K562 (cell line): ENCODE results near the gene USHBP1. TPM values are rescaled to one million over a fixed set of nuclear protein-coding genes. Genes with fewer than 3 reads are reported as not detected.

Experiments used
- HMG20A ChIP-seq: fragments of 450-650 bp; formaldehyde crosslinking; conservative IDR thresholded peaks from 2 replicates; pipeline ENCODE4 v1.4.0; 2020; ENCODE audit warnings: mild to moderate bottlenecking, mixed read lengths
- POLR2B ChIP-seq: fragments of 450-650 bp; IDR thresholded peaks from 2 replicates; pipeline ENCODE4 v1.6.1; 2018; ENCODE audit warnings: low read depth; ENCODE audit not compliant: partially characterized antibody
- RB1 ChIP-seq: fragments of 450-650 bp; IDR thresholded peaks from 2 replicates; pipeline ENCODE4 v1.6.1; 2017; ENCODE audit warnings: low read depth, mild to moderate bottlenecking
- SAFB ChIP-seq: fragments of 200-400 bp; formaldehyde crosslinking; IDR thresholded peaks from 2 replicates; pipeline ENCODE4 v1.6.1; 2017; ENCODE audit warnings: low read depth, low read length, borderline replicate concordance
- SAP30 ChIP-seq: fragments of 200-600 bp; sonication (generic); IDR thresholded peaks from 2 replicates; pipeline ENCODE4 v1.6.1; 2012; ENCODE audit warnings: borderline replicate concordance, low read depth, mild to moderate bottlenecking, moderate library complexity, low read length, control low read depth, inconsistent platforms; ENCODE audit not compliant: insufficient read depth, poor library complexity, severe bottlenecking
- TCF7 ChIP-seq: sonication (generic); IDR thresholded peaks from 2 replicates; pipeline ENCODE4 v1.6.1; 2016; ENCODE audit warnings: antibody characterized with exemption, borderline replicate concordance
- ZZZ3 ChIP-seq: fragments of 450-650 bp; IDR thresholded peaks from 2 replicates; pipeline ENCODE4 v1.6.1; 2016; ENCODE audit warnings: antibody characterized with exemption, mild to moderate bottlenecking, moderate library complexity
- polyA plus RNA-seq, 8 experiments: library from polyadenylated mRNA; depleted of rRNA in 4 of 8; stranded (reverse) in 5 of 8; unstranded in 3 of 8; fragments of >200 nt; fragmentation: Nextera tagmentation in 2 of 8; fragmentation: Illumina TruSeq in 1 of 8; extraction: Ambion mirVana in 2 of 8; extraction: Trizol in 1 of 8; gene quantifications; 2 replicates each; pipeline versions ENCODE4 v1.2.1 to v1.2.3, GENCODE V29; 2011 to 2014; ENCODE audit warnings: inconsistent platforms in 1 of 8, missing spikeins in 1 of 8
- total RNA-seq, 7 experiments: library from RNA; depleted of rRNA in 6 of 7; stranded (reverse); fragments of >200 nt in 6 of 7; fragmentation: Illumina TruSeq in 2 of 7; extraction: Trizol in 2 of 7; gene quantifications; 2 replicates each; pipeline versions ENCODE4 v1.2.1 to v1.2.3, GENCODE V29; 2011 to 2021; ENCODE audit warnings: low replicate concordance in 1 of 7
- TF ChIP-seq, protein P1 (sequence below), 3 experiments: fragments of 200-800 bp in 1 of 3; fragments of 250-450 bp in 1 of 3; fragments of 450-650 bp in 1 of 3; sonication (Bioruptor Pico) in 1 of 3; sonication (Bioruptor generic) in 1 of 3; formaldehyde crosslinking in 1 of 3; IDR thresholded peaks; 2 replicates each; pipeline versions ENCODE4 v1.6.1 to v1.8.0; 2016 to 2022; ENCODE audit warnings: mild to moderate bottlenecking in 2 of 3, missing genetic modification characterization in 2 of 3, missing compliant biosample characterization in 1 of 3, moderate library complexity in 1 of 3
- TF ChIP-seq, protein P2 (sequence below), 2 experiments: fragments of 450-650 bp in 1 of 2; sonication (generic) in 1 of 2; formaldehyde crosslinking in 1 of 2; IDR thresholded peaks; 2 replicates each; pipeline versions ENCODE4 v1.7.1 to v1.9.0; 2016 to 2022; ENCODE audit warnings: inconsistent platforms in 1 of 2, mild to moderate bottlenecking in 1 of 2, missing genetic modification reagents in 1 of 2

USHBP1 gene
- total and polyA plus RNA-seq, 9 of the 15 experiments (the other 6 are each of a cell fraction or from before 2014, with no cell fraction given): 0.03 to 0.10 (median 0.05) TPM; not detected in 5

DNA sequence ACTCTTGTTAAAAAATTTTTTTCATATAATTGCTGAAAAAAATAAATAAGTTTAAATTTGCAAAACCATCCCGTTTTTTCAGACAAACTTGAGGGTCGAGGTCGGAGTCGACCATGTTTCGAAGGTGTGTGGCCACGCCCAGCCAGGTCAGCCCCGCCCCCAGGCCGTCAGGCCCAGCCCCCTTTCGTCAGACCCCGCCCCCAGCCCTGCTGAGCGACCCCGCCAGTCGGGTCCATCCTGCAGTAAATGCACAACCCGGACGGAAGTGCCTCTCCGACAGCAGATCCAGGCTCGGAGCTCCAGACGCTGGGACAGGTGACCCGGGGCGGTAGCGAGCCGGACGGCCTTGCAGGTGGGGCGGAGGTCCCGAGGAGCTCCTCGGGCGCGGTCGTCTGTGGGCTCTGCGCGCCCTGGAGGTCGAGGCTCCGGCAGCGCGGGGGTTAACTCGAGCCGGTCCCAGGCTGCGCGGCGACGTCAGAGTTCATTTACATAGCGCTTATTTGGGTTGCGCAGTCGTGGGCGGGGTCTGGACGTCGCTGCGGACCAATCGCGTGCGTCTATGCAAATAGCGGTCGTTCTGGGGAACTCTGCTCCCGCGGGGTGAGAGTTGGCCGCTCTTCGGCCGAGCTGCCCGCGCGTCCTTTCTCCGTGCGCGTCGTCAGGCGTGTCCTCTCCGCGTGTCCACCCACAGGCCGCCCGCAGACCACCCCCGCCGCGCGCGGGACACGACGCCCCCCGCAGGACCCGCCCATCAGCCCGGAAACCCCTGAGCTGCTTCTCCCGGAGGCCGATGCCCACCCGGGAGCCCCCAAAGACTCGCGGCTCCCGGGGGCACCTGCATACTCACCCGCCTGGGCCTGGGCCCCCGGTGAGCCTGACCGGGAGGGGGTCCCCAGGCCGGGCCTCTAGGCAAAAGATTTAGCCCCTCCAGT is 38.3 kb downstream of the USHBP1 start, which contains the start of gene OCEL1 (continued):
- TF ChIP-seq, protein P1, sequence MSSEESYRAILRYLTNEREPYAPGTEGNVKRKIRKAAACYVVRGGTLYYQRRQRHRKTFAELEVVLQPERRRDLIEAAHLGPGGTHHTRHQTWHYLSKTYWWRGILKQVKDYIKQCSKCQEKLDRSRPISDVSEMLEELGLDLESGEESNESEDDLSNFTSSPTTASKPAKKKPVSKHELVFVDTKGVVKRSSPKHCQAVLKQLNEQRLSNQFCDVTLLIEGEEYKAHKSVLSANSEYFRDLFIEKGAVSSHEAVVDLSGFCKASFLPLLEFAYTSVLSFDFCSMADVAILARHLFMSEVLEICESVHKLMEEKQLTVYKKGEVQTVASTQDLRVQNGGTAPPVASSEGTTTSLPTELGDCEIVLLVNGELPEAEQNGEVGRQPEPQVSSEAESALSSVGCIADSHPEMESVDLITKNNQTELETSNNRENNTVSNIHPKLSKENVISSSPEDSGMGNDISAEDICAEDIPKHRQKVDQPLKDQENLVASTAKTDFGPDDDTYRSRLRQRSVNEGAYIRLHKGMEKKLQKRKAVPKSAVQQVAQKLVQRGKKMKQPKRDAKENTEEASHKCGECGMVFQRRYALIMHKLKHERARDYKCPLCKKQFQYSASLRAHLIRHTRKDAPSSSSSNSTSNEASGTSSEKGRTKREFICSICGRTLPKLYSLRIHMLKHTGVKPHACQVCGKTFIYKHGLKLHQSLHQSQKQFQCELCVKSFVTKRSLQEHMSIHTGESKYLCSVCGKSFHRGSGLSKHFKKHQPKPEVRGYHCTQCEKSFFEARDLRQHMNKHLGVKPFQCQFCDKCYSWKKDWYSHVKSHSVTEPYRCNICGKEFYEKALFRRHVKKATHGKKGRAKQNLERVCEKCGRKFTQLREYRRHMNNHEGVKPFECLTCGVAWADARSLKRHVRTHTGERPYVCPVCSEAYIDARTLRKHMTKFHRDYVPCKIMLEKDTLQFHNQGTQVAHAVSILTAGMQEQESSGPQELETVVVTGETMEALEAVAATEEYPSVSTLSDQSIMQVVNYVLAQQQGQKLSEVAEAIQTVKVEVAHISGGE (CRISPR knock-in tag; IDR thresholded peaks at IDR 0.05): peak in 2 of 3 experiments; percentile 35 to 89; a peak in 2 of 6 replicates
- peak; percentile 82 for TF ChIP-seq RB1
- TF ChIP-seq SAFB: peak; percentile 75
- TF ChIP-seq, protein P2, sequence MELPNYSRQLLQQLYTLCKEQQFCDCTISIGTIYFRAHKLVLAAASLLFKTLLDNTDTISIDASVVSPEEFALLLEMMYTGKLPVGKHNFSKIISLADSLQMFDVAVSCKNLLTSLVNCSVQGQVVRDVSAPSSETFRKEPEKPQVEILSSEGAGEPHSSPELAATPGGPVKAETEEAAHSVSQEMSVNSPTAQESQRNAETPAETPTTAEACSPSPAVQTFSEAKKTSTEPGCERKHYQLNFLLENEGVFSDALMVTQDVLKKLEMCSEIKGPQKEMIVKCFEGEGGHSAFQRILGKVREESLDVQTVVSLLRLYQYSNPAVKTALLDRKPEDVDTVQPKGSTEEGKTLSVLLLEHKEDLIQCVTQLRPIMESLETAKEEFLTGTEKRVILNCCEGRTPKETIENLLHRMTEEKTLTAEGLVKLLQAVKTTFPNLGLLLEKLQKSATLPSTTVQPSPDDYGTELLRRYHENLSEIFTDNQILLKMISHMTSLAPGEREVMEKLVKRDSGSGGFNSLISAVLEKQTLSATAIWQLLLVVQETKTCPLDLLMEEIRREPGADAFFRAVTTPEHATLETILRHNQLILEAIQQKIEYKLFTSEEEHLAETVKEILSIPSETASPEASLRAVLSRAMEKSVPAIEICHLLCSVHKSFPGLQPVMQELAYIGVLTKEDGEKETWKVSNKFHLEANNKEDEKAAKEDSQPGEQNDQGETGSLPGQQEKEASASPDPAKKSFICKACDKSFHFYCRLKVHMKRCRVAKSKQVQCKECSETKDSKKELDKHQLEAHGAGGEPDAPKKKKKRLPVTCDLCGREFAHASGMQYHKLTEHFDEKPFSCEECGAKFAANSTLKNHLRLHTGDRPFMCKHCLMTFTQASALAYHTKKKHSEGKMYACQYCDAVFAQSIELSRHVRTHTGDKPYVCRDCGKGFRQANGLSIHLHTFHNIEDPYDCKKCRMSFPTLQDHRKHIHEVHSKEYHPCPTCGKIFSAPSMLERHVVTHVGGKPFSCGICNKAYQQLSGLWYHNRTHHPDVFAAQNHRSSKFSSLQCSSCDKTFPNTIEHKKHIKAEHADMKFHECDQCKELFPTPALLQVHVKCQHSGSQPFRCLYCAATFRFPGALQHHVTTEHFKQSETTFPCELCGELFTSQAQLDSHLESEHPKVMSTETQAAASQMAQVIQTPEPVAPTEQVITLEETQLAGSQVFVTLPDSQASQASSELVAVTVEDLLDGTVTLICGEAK (IDR thresholded peaks at IDR 0.05): peak; percentile 64
- TF ChIP-seq, protein P2 (CRISPR knock-in tag; IDR thresholded peaks at IDR 0.05): no peak
- TF ChIP-seq SAP30: peak; percentile 73
- TF ChIP-seq POLR2B: peak; percentile 78
- no peak for TF ChIP-seq HMG20A
- TF ChIP-seq ZZZ3: no peak
- peak; percentile 48; the same call in 1 of the 2 replicates for TF ChIP-seq TCF7
